ENCODE results near the gene IL1R2.

IL1R2 gene

DNA sequence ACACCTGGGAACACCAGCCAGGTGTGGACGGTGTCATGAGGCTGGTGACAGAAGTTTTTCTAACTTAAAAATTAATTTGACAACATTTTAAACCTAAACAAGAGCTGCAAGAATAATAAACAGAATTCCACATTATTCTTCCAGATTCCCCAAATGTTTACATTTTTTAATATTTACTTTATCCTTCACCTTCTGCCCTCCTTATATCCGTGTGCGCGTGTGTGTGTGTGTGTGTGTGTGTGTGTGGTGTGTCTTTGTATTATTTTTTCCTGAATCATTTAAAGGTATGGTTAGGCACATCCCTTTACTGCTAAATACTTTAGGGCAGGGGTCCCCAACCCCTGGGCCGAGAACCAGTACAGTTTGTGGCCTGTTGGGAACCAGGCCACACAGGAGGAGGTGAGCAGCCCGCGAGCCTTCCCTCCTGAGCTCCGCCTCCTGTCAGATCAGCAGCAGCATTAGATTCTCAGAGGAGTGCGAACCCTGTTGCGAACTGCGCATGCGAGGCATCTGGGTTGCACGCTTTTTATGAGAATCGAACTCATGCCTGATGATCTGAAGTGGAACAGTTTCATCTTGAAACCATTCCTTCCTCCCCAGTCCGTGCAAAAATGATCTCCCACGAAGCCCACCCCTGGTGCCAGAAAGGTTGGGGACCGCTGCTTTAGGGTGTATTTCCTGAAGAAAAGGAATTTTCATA is 16.4 kb upstream of the IL1R2 start:
- no peak for DNase-seq (ENCODE audit: low read depth)

DNA sequence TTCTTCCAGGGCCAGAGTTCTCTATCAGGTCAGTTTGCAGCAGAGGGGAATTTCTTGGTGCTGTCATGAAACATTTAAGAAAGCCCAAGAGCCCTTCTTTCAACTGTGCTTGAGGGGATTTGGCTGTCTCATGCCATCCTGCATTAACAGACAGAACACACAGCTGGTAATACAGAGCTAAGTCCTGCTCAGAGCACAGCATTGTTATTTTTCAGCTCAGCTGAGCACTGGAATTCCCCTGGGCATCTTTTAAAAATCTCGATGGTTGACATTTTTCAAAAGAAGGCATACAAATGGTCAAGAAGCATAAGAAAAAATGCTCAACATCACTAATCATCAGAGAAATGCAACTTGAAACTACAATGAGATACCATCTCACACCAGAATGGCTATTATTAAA is 14.9 kb upstream of the IL1R2 start:
- no peak for DNase-seq (ENCODE audit: low read depth)

DNA sequence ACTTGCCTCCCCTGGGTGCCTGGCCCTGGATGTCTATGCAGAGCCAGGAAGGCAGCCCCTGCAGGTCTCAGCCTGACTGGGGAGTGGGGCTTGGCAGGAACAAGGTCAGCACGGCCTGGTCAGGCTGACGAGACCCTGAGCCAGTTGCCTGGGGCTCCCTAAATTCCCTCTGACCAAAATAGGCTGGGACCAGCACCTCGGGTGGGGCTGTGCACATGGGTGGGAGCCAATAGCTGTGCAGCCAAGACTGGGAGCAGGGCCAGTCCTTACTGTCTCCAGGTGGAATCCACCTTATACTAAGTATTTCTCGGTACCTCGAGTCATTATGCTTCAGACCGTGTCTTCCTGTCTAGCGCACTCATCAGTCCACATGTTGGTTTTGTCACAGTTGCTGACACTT is 11.4 kb upstream of the IL1R2 start:
- no peak for DNase-seq (ENCODE audit: low read depth)

DNA sequence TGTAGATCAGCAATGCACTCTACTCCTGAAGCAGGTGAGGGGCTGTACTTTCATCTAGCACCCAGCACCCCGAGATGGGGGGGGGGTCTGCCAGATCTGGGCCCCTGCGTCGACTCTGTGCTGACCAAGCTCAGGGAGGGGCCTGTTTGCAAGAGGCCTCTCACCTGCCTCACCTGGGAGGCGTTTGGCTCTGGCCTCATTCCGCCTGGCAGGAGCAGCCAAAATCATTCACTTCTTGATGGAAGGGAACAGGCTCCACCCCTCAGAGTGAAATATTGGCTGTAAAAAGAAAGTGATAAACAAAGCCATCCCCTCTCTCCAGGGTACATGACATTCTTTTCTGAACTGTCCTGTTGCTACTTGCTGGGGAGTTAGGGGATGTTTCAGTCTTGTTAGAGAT is 10.7 kb upstream of the IL1R2 start:
- DNase-seq (ENCODE audit: low read depth): no peak

DNA sequence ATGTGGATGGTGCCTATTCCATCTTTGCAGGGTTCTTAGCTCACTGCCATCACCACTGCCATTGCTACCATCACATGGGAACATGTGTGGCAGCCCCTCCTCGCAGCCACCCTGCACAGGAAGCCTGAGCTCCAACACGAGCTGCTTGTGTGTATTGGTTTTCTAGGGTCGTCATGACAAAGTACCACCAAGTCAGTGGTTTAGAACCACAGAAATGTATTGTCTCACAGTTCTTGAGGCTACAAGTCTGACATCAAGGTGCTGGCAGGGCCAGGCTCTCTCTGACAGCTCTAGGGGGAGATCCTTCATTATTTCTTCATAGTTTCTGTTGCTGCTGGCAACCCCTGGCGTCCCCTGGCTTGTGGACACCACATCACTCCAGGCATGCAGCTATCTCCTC is 10.3 kb upstream of the IL1R2 start:
- no peak for DNase-seq (ENCODE audit: low read depth)

DNA sequence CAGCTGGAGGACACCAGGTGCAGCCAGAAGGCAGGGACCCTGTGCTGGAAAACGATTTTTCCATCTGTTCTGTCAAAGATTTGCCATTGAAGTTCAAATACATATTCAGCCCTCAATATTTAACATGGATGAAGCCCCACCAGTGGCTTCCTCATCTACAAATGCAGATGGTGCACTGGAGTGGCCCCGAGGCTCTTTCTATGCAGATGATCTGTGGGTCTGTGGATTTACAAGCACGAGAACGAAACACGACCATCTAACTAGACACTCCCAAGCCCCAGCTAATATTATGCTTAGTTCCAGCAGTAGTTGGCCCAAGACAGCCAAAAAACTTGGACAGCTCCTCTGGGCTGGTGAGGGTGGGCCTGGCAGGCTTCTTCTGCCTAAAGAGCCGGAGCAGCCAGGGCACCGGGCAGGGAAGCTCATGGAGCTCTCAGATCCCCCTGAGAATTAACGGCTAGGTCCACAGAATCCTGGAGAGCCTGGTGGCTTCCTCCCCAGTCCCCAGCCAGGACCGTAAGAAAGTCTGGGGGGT is 9.2 kb upstream of the IL1R2 start:
- no peak for DNase-seq (ENCODE audit: low read depth)

DNA sequence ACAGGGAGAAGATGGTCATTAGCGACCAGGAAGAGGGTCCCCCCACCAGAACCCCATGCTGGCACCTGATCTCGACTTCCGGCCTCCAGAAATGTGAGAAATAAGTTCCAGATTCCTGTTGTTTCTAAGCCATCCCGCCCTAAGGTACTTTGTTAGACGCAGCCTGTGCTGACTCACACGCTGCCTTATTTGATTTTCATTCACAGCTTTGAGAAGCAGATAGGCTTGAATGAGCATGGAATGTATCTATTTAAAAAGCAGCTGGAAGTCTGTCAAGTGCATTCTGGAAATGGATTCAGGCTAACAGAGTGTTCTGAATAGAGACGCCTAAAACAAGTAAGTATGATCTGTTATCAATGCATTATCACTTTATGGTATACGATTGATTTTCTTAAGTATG is 8.3 kb upstream of the IL1R2 start:
- no peak for DNase-seq (ENCODE audit: low read depth)

DNA sequence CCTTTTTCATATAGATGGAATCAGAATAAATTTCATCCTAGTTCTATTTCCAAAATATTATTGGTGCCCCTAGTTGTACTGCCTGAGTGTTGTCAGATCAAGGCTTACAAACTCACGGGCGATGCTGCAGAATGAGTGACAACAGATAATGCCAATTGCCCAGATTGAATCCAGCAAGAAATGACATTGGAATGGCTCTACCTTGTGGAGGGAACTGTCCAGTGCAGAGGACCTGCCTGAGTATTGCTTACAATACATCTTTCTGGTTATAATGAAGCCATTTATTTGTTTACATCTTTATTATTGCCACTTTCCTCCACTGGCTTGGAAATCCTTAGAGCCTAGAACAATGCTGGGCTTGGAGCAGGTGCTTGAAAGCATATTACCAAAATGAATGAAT is 7.8 kb upstream of the IL1R2 start:
- DNase-seq (ENCODE audit: low read depth): no peak

DNA sequence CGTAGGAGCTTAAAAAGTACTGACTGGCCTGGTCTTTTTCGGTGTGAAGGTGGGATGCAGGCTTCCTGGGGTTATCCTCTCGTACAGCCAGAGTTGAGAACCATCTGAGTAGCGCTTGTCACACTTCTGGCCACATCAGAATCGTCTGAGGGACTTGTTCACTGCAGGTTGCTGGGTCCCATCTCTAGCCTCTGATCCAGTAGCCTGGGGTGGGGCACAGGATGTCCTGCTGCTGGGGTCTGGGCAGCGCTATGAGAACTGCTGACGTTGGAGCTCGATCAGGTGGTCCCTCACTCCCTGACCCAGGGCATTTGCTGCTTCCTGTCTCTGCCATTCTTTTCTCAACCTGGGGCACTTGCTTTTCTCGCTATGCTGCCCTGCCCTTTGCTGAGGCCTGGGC is 7.1 kb upstream of the IL1R2 start:
- no peak for DNase-seq (ENCODE audit: low read depth)

DNA sequence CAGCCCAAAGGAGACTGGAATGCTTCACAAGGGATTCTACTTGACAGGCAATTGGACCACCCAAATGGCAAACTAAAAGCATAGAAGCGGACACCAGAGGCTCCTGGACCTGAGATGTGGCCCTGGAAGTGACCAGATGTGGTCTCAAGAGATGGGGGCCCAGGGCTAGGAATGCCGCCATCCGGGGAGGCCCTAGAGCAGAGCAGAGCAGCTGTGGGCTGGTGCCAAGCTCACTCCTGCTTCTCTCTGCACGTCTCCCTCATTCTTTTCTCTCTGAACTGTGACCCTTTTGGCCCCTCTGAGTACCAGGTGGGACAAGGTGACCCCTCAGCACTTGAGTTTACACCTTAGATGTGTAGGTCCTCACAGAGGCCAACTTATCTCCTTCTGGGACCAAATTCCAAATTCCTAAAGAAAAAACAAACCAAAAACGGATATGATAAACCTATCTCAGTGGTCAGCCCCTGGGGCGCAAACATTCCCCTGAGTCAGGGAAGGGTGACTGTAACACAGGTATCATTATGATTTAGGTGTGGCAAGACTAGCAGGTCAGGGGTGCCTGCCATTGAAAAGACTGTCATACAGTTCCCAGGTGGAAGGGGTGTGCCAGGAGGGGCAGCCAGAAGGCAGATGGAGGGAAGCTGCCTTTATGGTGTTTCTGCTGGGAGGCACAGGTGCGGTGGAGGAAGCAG is 6.5 kb upstream of the IL1R2 start:
- DNase-seq (ENCODE audit: low read depth): no peak

DNA sequence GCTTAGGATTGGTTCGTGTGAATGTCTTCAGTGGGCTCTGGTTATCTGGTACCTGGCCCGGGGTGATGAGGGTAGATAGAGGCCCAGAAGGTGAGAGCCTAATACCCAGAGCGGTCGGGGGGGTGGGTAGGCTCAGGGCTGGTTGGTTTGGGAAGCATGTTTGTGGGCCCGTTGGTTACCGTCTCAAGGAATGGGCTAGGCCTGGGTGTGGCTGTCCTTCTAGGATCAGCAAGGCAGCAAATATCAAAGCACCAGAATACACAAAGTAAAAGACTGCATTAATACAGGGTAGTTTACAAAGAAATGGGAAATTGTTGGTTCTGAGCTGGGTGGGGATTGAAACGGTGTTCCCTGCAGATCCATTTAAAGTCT is 6.0 kb upstream of the IL1R2 start:
- DNase-seq (ENCODE audit: low read depth): no peak

DNA sequence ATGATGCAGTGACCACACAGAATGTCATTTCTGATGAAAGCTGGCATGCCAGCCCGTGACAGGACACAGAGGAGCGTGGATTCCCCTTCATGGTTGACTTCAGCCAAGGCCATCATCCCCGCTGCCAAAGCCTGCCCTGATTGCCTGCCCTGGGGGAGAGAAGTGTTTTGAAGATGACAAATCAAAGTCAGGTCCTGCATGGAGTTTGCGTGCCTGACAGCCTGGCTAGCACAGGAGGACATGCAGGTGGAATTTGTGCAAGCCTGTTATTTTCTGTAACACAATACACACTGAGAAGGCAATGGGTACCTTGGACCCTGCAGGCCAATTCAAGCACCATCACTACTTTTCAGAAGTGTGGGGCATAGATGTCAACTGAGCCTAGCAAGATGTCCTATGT is 5.4 kb upstream of the IL1R2 start:
- DNase-seq (ENCODE audit: low read depth): no peak

DNA sequence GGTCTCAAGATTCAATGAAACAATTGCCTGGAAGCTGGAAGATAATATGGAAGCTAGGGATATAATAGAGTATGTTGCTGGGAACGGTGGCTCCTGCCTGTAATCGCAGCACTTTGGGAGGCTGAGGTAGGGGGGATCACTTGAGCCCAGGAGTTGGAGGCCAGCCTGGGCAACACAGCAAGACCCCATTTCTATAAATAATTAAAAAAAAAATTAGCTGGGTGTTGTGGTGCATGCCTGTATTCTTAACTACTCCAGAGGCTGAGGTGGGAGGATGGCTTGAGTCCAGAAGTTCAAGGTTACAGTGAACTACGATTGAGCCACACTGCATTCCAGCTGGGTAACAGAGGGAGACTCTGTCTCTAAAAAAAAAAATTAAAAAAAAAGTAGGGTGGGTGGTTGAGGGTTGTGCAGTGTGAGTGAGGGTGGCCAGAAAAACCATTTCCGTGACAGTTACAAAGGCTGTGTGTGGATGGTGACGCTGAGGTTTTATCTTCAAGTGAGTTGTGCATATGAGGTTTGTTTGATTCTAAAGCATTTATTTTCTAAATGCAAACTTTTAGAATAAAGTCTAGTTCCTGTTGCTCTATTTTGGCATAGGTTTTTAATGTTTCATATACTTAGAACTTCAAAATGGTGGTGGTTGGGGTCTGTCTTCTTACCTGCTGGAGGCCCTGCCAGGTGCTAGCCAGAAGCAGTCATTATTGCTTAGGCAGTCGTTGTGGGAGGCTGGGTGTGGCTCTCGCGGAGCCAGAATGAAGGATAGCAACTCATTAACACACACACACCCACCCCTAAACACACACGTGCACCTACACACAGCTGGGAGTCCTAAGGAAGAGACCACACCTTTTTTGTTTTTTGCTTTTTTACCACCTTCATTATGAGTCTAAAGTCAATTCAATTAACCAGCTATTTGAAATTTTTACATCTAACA is 4.7 kb upstream of the IL1R2 start:
- DNase-seq (ENCODE audit: low read depth): no peak

DNA sequence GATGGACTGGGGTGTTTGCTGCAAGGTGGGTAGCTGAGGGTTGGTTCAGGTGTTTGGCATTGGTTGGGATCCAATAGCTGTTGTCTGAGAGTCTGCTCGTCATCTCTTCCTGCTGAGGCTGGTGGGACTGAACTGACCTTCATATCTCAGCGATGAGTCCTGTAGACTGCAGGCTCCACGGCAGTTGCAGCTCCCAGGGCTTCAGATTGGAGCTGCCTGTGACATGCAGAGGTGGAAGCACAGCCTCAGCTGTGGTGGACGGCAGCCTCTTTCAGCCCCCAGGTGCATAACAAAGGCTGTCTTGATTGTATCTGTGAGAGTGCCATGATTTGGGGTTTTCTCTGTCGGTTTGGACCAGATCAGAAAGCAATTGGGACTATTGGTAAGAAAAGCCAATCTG is 3.9 kb upstream of the IL1R2 start:
- no peak for DNase-seq (ENCODE audit: low read depth)

DNA sequence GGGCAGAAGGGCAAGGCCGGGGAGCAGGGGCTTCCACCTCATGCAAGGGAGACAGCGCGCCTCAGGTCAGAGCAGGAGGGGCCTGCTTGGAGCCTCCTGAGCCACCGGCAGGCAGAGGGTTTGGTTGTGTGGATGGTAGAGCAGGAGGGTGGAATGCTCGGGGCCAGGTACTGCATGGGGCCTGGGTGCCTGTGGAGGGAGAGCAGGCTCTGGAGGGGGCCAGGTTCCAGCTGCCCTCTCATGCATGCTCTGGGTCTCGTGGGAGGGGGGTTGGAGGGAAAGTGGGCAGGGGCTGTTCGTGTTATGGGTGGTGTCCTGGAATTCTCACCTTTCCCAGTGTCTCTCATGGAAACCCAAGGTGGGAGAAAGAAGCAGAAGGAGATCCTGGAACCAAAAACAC is 3.2 kb upstream of the IL1R2 start:
- no peak for DNase-seq (ENCODE audit: low read depth)

DNA sequence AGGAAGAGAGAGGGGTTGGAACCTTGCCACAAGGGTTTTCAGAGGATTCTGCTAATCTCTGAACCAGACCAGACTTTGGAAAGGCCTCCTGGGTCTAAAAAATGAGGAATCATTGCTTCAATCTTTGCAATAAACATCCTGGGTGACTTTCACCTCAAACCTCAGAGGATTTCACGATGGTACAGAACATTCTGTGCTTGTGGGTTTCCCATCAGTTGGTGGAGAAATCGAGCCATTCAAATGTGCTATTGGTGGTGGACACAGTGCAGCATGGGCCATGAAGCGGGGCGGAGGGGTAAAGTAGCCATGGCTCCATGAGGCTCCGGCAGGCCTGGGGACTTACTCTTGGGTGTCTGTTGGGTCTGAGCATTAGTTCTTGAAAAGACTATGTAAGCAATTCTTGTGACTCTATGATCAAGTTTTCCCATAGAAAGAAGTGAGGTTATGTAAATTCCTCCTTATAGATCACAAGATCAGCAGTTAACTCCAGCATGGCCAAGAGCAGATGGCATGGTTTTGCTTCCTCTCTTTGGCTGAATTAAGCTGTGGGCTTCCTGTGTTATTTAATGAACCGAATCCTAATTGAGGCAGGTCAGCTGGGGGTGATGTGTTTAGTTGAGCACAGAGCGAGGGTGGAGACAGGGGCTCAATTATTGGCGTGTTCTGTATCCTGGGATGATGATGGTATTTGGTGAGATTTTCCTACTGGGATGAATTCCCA is 1.9 kb upstream of the IL1R2 start:
- DNase-seq (ENCODE audit: low read depth): no peak

DNA sequence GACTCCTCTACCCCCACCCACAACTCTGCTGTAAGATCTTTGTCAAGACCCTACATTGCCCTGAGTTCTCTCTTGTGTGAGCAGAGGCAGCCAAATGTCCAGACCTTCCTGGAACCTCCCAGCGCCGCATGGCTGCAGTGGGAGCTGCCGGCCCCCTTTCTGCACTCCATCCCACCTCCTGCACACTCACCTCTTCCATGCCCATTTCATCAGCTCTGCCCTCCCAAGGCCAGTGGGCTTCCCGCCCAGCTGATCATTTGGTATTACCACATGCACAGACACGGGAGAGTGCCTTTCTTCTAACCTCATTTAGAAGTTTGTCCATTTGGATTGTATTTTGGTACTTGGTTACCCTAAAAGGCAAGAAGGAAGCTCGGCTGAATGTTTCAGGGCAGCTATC is 2.0 kb downstream of the IL1R2 start:
- DNase-seq (ENCODE audit: low read depth): no peak

DNA sequence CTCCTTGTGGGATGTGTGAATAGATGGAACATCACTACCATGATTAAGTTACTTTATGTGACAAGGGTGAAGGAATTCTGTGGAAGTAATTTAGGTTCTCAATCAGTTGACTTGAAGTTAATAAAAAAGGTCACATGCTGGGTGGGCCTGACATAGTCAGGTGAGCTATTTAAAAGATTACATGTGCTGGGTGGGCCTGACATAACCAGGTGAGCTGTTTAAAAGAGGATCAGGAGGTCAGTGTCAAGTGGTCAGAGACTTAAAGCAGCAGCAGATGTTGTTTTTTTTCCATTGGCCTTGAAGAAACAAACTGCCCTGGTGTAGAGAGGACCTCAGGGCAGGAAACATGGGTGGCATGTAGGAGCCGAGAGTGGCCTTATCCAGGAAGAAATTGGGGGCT is 3.3 kb downstream of the IL1R2 start:
- no peak for DNase-seq (ENCODE audit: low read depth)

DNA sequence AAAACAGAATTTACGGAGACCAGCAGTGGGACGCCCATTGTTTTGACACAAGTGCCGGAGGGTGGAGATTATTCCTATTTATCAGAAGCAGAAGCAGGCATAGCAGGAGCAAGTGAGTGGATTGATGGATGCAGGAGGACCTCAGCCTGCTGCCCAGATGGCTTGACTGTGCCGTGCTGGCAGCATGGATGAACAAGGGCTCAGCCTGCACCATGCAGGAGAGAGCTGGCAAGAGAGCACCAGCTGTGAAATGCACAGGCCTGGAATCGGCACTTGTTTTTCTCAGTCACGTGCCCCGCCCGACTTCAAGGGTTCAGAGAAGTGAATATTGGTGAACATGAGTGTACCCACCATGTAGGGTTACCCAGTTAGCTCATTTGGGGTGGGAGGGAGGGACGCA is 4.0 kb downstream of the IL1R2 start:
- DNase-seq (ENCODE audit: low read depth): no peak

DNA sequence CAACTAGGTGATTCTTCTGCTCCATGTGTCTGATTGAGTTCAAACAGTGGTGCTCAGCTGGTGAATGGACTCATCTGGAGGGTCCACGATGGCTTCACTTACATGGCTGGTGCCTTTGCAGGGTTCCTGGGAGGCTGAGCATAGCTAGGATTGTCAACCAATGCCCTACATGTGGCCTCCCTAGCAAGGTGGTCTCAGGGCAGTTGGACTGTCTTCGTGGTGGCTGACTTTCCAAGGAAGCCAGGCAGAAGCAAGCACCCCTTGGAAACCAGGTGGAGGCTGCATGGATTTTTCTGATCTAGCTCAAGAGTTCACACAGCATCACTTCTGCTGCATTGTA is 6.8 kb downstream of the IL1R2 start:
- DNase-seq (ENCODE audit: low read depth): no peak

DNA sequence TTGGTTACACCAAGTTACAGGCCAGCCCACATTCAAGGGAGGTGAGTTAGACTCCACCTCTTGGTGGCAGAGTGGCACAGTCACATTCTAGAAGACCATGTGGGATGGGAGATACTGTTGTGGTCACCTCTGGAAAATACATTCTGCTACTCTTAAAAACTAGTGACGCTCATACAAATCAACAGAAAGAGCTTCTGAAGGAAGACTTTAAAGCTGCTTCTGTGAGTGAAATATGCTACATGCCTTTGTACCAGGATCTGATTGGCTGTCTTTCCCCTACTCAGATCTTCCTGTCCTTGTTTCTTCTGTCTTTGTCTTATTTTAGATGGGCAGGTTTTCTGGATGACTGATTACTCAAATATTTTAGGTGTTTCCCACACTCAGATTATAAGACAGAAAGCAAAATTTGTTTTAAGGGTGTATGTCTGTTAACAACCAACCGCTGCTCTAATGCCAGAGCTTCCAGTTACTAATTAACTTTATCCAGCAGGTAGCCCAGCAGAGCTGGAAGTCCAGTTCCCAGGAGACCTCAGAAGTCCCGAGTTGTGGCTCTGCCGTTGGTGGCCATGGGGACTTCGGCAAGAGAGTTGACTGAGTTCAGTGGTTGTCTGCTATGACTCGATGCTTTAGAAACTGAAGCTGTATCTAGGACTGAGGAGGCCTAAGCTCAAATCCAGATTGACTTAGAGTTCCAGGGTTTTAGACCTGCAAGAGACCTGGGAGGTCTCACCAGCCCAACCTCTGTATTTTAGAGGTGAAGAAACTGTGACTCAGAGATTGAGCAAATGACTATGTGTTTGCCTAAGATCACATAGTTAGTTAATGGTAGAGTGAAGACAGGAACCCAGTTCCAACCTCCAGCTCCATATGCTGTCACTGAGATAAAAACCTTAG is 7.4 kb downstream of the IL1R2 start:
- DNase-seq (ENCODE audit: low read depth): no peak

Data from stromal cell of bone marrow (primary cell).